Transverse colon (tissue), 4 donors: ENCODE data around the gene NECTIN4. TPM values are rescaled to one million over a fixed set of nuclear protein-coding genes. Genes with fewer than 3 reads are reported as not detected.
"Not testable (repeated sequence)": the region's sequence is repeated elsewhere in the genome, so short reads cannot be mapped to it uniquely, and the experiment has no call there.

Experiments used
- DNase-seq: peaks from one replicate; pipeline ENCODE4 v3.0.0-alpha.2; 2019
- H3K27ac ChIP-seq, 4 donors: fragments of 200-600 bp; sonication (generic); 2 replicates each; pipeline ENCODE4 v1.5.1; 2016 to 2018; ENCODE audit warnings: inconsistent platforms in 4 of 4
- H3K27me3 ChIP-seq: fragments of 200-600 bp; sonication (generic); 2 replicates; pipeline ENCODE4 v1.5.1; 2017; ENCODE audit warnings: inconsistent platforms
- H3K36me3 ChIP-seq, 4 donors: fragments of 200-600 bp; sonication (generic); 2 replicates each; pipeline ENCODE4 v1.5.1; 2017 to 2019; ENCODE audit warnings: inconsistent platforms in 4 of 4
- H3K4me1 ChIP-seq, 4 donors: fragments of 200-600 bp; sonication (generic); 2 replicates each; pipeline ENCODE4 v1.5.1; 2017 to 2020; ENCODE audit warnings: inconsistent platforms in 4 of 4
- H3K4me3 ChIP-seq, 4 donors: fragments of 200-600 bp; sonication (generic); 1 replicate in 1 of 4; 2 replicates in 3 of 4; pipeline versions ENCODE4 v1.5.1 to v1.6.1; 2017 to 2019; ENCODE audit warnings: inconsistent platforms in 4 of 4
- H3K9me3 ChIP-seq, 2 donors: fragments of 200-600 bp; sonication (generic); 2 replicates each; pipeline ENCODE4 v1.5.1; 2017 to 2019; ENCODE audit warnings: inconsistent platforms in 2 of 2
- CTCF ChIP-seq, 5 experiments: fragments of 200-600 bp in 3 of 5; fragments of 450-650 bp in 2 of 5; sonication (generic) in 3 of 5; IDR thresholded peaks; 1 replicate in 2 of 5; 2 replicates in 3 of 5; pipeline ENCODE4 v1.5.1; 2016 to 2017; ENCODE audit warnings: antibody characterized with exemption in 5 of 5, inconsistent platforms in 3 of 5, mild to moderate bottlenecking in 2 of 5, moderate library complexity in 1 of 5
- EP300 ChIP-seq: sonication (generic); formaldehyde crosslinking; IDR thresholded peaks from one replicate; pipeline ENCODE4 v1.6.1; 2017; ENCODE audit warnings: antibody characterized with exemption, low read depth
- POLR2A ChIP-seq: fragments of 450-650 bp; IDR thresholded peaks from one replicate; pipeline ENCODE4 v1.6.1; 2016; ENCODE audit warnings: antibody characterized with exemption, mild to moderate bottlenecking, moderate library complexity
- POLR2AphosphoS5 ChIP-seq, 3 donors: sonication (generic); formaldehyde crosslinking; IDR thresholded peaks; one replicate each; pipeline ENCODE4 v1.6.1; 2016; ENCODE audit warnings: antibody characterized with exemption in 3 of 3
- WGBS, 2 donors: methylation state at CpG; one replicate each; pipeline ENCODE4 v1.1.5; 2018; ENCODE audit warnings: low coverage in 1 of 2; 5-methylcytosine and 5-hydroxymethylcytosine counted together
- in situ Hi-C, 4 donors: fragments of 200-750 bp; cut with MboI; loops; one replicate each; pipeline versions ENCODE4 v1.15.0 to v1.15.1; 2017; ENCODE audit warnings: low sequenced_read_pairs in 3 of 4, low pct_ligation_motif_present in 1 of 4, low pct_unique_long_range_greater_than_20kb in 1 of 4
- intact Hi-C: fragments of 100-400 bp; cut with DNase I; formaldehyde crosslinking; loops from one replicate; pipeline ENCODE4 v1.15.1; 2023; ENCODE audit warnings: low total_unique reads
- total RNA-seq, 4 donors: library from RNA; depleted of rRNA; stranded (reverse); fragments of >200 nt; gene quantifications; one replicate each; pipeline ENCODE4 v1.1.0, GENCODE V29; 2016

The NECTIN4 gene
- total RNA-seq, 4 donors from 2014 or later: 0.37 to 4.0 (median 0.82) TPM; not detected in 1

- H3K27ac ChIP-seq: no peak overlapping the region
- TF ChIP-seq EP300: no peak
- TF ChIP-seq POLR2AphosphoS5 (IDR thresholded peaks at IDR 0.05): no peak
- TF ChIP-seq CTCF (IDR thresholded peaks at IDR 0.05): no peak
- TF ChIP-seq POLR2A: no peak
- no peak overlapping the region for H3K4me3 ChIP-seq
- no peaks in the 10 kb centered on the region for H3K9me3 ChIP-seq
- WGBS, 2 donors: 84 to 91% methylated on average over 2 to 3 of the region's 3 CpGs
- H3K4me1 ChIP-seq: peaks cover 23 to 33% (median 27%) of the 10 kb centered on the region in 4 donors
- in situ Hi-C loops: no loop called here
- intact Hi-C loops: no loop called here
- no peak for DNase-seq
- H3K27me3 ChIP-seq: no peaks in the 10 kb centered on the region
- H3K36me3 ChIP-seq: peaks cover 0 to 39% (median 16%) of the 10 kb centered on the region in 4 donors
Observed at GRCh38 chr1:161121042-161121650, 31.8 kb upstream of the NECTIN4 start.

- H3K36me3 ChIP-seq: peaks cover 0 to 30% (median 14%) of the 10 kb centered on the region in 4 donors
- H3K9me3 ChIP-seq: no peaks in the 10 kb centered on the region
- 46% methylated on average over 10 of the region's 10 CpGs; no CpG with 5 or more reads in 1 of the 2 donors for WGBS, 2 donors
- H3K27ac ChIP-seq: peak overlapping the region; percentile 93 to 98 (median 96)
- no peaks in the 10 kb centered on the region for H3K27me3 ChIP-seq
- peak overlapping the region in 3 of 4 donors; percentile 66 to 95 (median 82) for H3K4me3 ChIP-seq
- intact Hi-C loops (no loop called here), in situ Hi-C loops (no loop called here)
- TF ChIP-seq POLR2AphosphoS5 (IDR thresholded peaks at IDR 0.05) (peak in 2 of 3 donors; percentile 49 to 56), CTCF (IDR thresholded peaks at IDR 0.05) (peak; percentile 20 to 71 (median 51)), EP300 (no peak), POLR2A (peak; percentile 68)
- H3K4me1 ChIP-seq: peaks cover 26 to 48% (median 31%) of the 10 kb centered on the region in 4 donors
- peak; percentile 58 for DNase-seq
Observed at GRCh38 chr1:161119092-161119903, 29.9 kb upstream of the NECTIN4 start.

- no peaks in the 10 kb centered on the region for H3K9me3 ChIP-seq
- peaks cover 26 to 59% (median 31%) of the 10 kb centered on the region in 4 donors for H3K4me1 ChIP-seq
- H3K36me3 ChIP-seq: peaks cover 0 to 21% (median 9%) of the 10 kb centered on the region in 4 donors
- peak within 1 kb of the TSS; percentile 66 to 95 (median 78) for H3K4me3 ChIP-seq
- intact Hi-C loops: no loop called here
- no peaks in the 10 kb centered on the region for H3K27me3 ChIP-seq
- in situ Hi-C loops: no loop called here
- WGBS, 2 donors: 0% methylated on average over 1 to 58 of the region's 58 CpGs
- peak within 1 kb of the TSS; percentile 93 to 98 (median 96) for H3K27ac ChIP-seq
- DNase-seq: peak; percentile 91
- no peak for TF ChIP-seq EP300
- peak; percentile 96 to 98 (median 98) for TF ChIP-seq POLR2AphosphoS5 (IDR thresholded peaks at IDR 0.05)
- TF ChIP-seq POLR2A: peak; percentile 93
- no peak for TF ChIP-seq CTCF (IDR thresholded peaks at IDR 0.05)
Observed at GRCh38 chr1:161117759-161118581, 28.6 kb upstream of the NECTIN4 start, which contains the start of the genes NIT1 and PFDN2. Gene NIT1, plus strand, starts transcription at chr1:161118105. Its CDS starts 72 bp downstream, at chr1:161118177. Gene PFDN2, minus strand, starts transcription at chr1:161118037. Its CDS starts 11 bp downstream, at chr1:161118026.

GRCh38 chr1:161115961-161116360 is 26.6 kb upstream of the NECTIN4 start:
- H3K36me3 ChIP-seq, DNase-seq, H3K4me3 ChIP-seq, H3K27ac ChIP-seq, in situ Hi-C loops, H3K27me3 ChIP-seq, H3K9me3 ChIP-seq, intact Hi-C loops: not testable (repeated sequence)
- peaks cover 26 to 68% (median 33%) of the 10 kb centered on the region in 4 donors for H3K4me1 ChIP-seq
- 91% methylated on average over 6 of the region's 6 CpGs; no CpG with 5 or more reads in 1 of the 2 donors for WGBS, 2 donors
